GM21576 (cell line): Measurements from ENCODE around the gene SZRD1.
"Not testable (repeated sequence)": the region's sequence is repeated elsewhere in the genome, so short reads cannot be mapped to it uniquely, and the experiment has no call there.

Source experiments
- ATAC-seq: cut with Tn5 transposase; IDR thresholded peaks from one replicate; pipeline ENCODE4 v1.9.1; 2021; ENCODE audit warnings: mild to moderate bottlenecking, moderate library complexity; ENCODE audit not compliant: unreplicated experiment

Gene SZRD1

GRCh38 chr1:16366722-16367257, at the start of gene SZRD1:
Gene SZRD1, plus strand, starts transcription at chr1:16367242. Its CDS starts 16 bp downstream, at chr1:16367258.
- peak; percentile 79 for ATAC-seq

DNA sequence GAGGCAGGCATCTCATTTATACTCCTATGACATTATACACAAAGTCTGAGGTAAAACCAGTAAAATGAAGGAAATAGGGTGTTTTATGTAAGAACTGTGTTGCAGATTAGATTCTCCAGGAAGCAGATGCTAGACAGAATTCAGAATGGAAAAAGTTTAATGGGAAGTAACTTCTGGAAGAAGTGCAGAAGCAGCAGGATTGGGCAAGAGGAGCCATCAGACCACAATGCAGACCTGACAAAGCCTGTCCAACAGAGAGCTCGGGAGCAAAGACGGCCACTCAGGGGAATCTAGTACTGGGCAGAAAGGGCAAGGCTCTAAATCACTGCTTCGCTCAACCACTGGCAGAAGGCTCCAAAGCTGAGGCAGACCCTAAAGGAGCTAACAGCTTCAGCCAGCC, 48.5 kb upstream of the SZRD1 start:
- ATAC-seq, result no peak

GRCh38 chr1:16321176-16321867, 45.7 kb upstream of the SZRD1 start:
- no peak for ATAC-seq

DNA sequence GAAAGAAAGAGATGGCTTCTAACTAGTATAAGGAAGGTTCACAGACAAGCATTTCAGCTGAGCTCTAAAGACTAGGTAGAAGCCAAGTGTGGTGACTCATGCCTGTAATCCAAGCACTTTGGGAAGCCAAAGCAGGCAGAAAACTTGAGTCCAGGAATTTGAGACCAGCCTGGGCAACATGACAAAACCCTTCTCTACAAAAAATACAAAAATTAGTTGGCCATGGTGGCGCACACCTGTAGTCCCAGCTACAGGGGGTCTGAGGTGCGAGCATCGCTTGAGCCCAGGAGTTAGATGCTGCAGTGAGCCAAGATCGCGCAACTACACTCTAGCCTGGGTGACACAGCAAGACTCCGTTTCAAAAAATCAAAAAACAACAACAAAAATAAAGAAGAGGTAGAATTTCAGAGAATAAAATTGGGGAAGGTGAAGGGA, 42.6 kb upstream of the SZRD1 start:
- ATAC-seq, result no peak

DNA sequence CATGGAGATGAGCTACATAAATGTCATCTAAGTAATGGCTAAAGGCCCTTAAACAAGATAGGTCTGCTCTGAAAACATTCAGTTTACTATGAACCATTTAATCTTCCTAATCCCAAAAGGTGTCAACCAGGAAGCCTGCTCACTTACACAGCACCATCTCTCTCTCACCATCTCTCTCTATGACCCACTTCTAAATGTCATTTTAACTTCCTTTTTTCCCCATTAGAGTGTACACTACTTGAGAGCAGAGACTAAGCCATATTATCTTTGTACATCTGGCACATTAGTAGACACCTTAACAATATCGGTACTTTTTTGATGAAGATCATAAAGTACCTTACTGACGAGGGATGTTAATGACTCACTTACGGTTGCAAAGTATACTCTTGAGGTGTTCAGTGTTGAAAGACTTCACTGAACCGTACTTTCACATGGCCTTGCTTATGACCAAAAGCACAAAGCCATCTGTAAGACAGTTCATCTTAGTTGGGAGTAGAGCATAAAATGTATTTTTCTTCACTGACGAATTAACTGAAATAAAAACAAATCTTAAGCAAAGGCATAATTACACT, 40.1 kb upstream of the SZRD1 start:
- no peak for ATAC-seq

GRCh38 chr1:16334655-16335340, 32.2 kb upstream of the SZRD1 start:
- no peak for ATAC-seq

- no peak for ATAC-seq
Observed at GRCh38 chr1:16338961-16339360, 28.1 kb upstream of the SZRD1 start.

GRCh38 chr1:16340673-16341072, 26.4 kb upstream of the SZRD1 start:
- no peak for ATAC-seq

- ATAC-seq, result no peak
Observed at GRCh38 chr1:16342331-16343062, 24.5 kb upstream of the SZRD1 start.

GRCh38 chr1:16343276-16343675, 23.8 kb upstream of the SZRD1 start:
- ATAC-seq, result not testable (repeated sequence)

DNA sequence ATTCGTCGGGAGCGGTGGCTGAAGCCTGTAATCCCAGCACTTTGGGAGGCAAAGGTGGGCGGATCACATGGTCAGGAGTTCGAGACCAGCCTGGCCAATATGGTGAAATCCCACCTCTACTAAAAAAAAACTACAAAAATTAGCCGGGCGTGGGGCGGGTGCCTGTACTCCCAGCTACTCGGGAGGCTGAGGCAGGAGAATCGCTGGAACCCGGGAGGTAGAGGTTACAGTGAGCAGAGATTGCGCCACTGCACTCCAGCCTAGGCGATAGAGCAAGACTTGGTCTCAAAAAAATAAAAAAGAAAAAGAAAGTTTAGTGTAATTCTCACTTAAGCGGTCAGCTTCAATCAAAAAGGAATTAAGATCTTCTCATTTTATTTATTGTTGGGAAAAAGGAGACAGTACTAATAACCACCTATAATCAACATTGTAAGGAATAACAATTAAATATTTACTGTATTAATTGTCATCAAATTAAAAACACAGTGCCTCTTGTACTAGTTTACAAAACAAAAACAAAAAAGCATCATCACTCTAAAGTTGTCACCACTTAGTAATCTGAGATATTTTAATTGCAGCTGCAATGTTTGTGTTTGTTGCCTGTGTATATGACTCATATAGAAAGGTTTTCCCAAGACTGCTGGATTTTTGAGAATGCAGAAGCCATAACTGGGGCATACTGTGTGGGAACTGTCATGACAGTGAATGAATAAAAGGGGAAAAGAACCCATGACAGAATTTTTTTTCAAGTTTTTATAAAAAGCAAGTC, 18.4 kb upstream of the SZRD1 start:
- no peak for ATAC-seq

DNA sequence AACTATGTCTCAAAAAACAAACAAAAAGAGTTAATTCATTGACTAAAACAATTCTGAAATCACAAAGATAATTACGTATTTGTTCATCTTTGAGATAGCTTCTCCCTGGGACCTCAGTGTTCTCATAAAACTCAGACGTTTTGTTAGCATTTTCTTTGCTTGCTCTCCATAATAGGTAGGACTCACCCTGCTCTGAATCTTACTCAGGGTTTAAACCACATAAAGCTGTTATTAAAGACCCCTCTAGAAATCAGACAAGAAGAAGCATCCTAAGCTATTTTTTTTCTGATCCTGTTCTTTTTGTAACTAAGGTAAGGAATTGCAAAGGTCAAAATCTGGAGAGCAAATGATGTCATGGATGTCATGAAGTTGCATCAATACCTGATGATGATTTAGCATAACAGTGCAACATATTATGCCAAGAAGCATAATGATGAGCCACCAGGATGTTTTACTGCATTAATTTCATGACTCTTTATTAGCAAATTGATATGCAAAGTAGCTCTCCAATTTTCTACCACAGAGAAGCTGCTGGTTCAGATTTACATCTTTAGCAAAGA, 17.1 kb upstream of the SZRD1 start:
- ATAC-seq, result no peak

DNA sequence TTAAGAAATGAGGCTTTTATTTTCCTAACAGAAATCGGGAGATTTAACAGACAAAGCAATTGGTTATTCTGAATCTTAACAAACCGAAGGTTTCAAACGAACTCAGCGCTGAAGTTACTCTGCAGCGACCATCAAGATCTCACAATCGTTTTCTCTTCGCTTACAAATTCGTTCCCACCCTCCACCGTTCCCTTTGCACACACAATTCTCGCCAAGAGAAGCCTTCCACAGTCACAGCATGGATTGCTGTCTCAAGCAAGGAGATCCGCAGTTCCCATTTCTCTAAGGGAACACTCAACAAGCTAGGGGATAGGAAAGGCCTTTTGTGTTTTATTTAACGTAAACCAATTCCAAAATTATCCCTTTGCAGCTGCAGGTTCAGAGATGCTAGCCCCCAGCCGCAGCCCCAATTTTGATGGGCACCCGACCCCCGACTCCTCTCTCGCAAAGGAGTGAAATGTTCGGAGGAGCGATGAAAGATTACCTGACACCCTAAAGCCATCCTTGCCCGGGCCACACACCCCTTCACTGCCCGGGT, 15.5 kb upstream of the SZRD1 start:
- ATAC-seq, result no peak

DNA sequence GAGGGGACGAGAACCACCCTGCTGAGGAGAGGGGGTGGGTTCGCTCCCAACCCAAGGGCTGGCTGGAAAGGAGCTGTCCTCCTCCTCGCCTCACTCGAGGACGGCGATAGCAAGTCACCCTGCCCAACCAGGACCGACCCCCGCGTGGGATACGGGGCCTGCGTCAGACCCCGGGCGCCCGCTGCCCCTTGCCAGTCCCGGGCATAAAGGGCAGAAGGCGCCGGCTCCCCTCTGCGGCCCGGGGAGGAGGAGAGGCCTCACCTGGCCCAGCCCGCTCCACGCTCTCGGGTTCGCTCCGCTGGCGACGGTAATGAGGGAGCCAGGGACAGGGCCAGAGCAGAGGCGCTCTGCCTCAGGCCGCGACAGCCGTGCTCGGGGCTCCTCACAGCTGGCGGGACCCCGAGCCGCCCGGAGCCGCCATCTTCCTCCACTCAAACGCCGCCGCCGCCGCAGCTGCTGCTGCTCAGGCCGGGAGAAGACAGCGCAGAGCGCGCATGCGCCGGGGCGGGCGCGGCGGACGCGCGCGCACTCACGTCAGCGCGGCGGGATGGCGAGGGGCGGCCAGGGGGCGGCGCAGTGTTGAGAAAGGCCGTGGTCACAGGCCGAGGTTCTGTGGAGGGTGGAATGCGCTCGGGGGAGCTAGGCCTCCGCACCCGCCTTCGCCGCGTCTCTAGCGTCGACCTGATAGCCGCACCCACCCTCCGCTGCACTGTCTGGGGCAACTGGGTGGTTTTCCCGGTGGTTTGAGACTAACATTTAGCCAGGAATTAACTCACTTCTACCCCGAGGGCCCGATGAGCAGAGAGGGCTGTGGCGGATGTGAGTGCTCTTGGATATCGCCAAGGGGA, 14.8 kb upstream of the SZRD1 start, which contains the start of gene FBXO42:
Gene FBXO42, minus strand, starts transcription at position 487 of the 848 bp plus-strand sequence. CDS start 37,062 bp downstream, outside the sequence.
- ATAC-seq, result peak; percentile 83

DNA sequence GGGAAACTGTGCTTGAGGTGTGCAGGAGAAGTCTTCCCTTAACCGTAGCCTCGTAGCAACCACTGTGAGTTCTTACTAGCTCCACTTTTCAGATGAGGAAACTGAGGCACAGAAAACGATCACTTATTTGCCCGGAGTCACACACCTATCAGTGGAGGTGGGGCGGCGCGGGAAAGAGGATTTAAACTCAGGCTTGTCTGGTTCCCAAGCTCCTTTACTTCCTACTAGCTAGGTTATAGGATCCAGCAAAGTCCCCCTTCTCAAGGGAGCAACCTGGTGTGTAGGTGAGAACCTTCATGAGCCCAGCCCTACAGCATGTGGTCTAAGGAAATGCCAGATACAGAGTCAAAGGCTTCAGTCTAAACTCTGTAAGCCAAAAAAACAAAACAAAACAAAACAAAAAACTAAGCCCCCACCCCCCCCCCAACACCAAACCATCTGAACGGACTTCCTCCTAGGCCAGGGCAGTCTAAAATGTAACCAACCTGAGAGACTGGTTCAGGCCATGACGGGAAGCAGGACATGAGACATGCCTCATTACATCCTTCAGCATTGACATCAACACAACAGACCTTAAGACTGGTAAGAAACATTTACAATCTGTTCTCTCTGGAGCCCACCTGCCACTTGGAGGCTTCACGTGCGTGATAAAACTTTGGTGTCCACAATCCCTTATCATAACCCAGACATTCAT, 14.1 kb upstream of the SZRD1 start:
- ATAC-seq, result no peak

DNA sequence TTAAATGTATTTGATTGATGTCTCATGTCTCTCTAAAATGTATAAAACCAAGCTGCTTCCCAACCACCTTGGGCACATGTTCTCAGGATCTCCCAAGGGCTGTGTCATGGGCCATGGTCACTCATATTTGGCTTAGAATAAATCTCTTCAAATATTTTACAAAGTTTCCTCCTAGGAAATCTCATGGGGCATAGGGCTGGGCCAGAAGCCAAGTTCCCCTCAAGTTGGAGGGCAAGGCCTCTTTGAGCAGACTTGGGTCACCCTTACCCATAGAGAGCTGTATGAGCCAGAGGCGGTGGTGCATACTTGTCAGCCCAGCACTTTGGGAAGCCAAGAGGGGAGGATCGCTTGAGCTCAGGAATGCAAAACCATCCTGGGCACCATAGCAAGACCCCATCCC, 12.4 kb upstream of the SZRD1 start:
- ATAC-seq, result no peak

GRCh38 chr1:16356867-16357266, 10.2 kb upstream of the SZRD1 start:
- ATAC-seq, result no peak

GRCh38 chr1:16365146-16365498, 1.9 kb upstream of the SZRD1 start:
- ATAC-seq, result not testable (repeated sequence)
